Panc1 (cell line): ENCODE results near the gene ATXN7L1. TPM values are rescaled to one million over a fixed set of nuclear protein-coding genes. Genes with fewer than 3 reads are reported as not detected.

Source experiments
- ATAC-seq: fragments of 200-7000 bp; cut with Tn5 transposase; 2 replicates; pipeline ENCODE4 v1.9.1; 2020; ENCODE audit warnings: mild to moderate bottlenecking, moderate library complexity
- BruUV-seq: library from RNA; stranded (reverse); fragments of 400-500 nt; replicated peaks from 2 replicates; lab custom pipeline; 2021; lab: Mats Ljungman, UMichigan
- CTCF ChIA-PET: fragments of 300-600 bp; sonication (Branson Sonifier 250); formaldehyde crosslinking; loops from one replicate; lab custom pipeline; 2022; ENCODE audit warnings: antibody characterized with exemption; lab: Charles Lee
- POLR2A ChIA-PET: fragments of 300-600 bp; sonication (Branson Sonifier 250); formaldehyde crosslinking; loops from one replicate; lab custom pipeline; 2022; ENCODE audit warnings: antibody characterized with exemption; lab: Charles Lee
- DNase-seq: peaks from one replicate; pipeline ENCODE4 v3.0.0-alpha.2; 2010; ENCODE audit warnings: low read depth, low spot score
- H3K27ac ChIP-seq: 2 replicates; pipeline ENCODE4 v1.5.1; 2011; ENCODE audit warnings: mild to moderate bottlenecking, low read length, inconsistent platforms
- H3K27me3 ChIP-seq: fragments of 200-500 bp; sonication (Bioruptor generic); 2 replicates; pipeline ENCODE4 v1.6.0; 2014; ENCODE audit warnings: low read length, inconsistent platforms; ENCODE audit not compliant: control insufficient read depth, insufficient read depth
- H3K36me3 ChIP-seq: fragments of 200-500 bp; sonication (Bioruptor generic); 2 replicates; pipeline ENCODE4 v1.5.1; 2014; ENCODE audit warnings: inconsistent platforms, mild to moderate bottlenecking, low read length, moderate library complexity; ENCODE audit not compliant: control insufficient read depth, insufficient read depth
- H3K4me1 ChIP-seq: 2 replicates; pipeline ENCODE4 v1.5.1; 2011; ENCODE audit warnings: inconsistent platforms, mild to moderate bottlenecking, low read length, moderate library complexity; ENCODE audit not compliant: control insufficient read depth, insufficient read depth
- H3K4me3 ChIP-seq, 2 experiments: 2 replicates each; pipeline ENCODE4 v1.5.1; 2011 to 2012; ENCODE audit warnings: low read depth in 2 of 2, low read length in 2 of 2, mild to moderate bottlenecking in 2 of 2, inconsistent platforms in 1 of 2, moderate library complexity in 1 of 2
- H3K9me3 ChIP-seq: fragments of 200-500 bp; sonication (Bioruptor generic); 2 replicates; pipeline ENCODE4 v1.5.1; 2014; ENCODE audit warnings: low read depth, mild to moderate bottlenecking, inconsistent platforms, low read length, moderate library complexity; ENCODE audit not compliant: control insufficient read depth, insufficient read depth
- POLR2AphosphoS5 ChIP-seq: IDR thresholded peaks from 2 replicates; pipeline ENCODE4 v1.6.1; 2012; ENCODE audit warnings: mild to moderate bottlenecking, low read depth, low read length, moderate library complexity
- SIN3A ChIP-seq: IDR thresholded peaks from 2 replicates; pipeline ENCODE4 v1.6.1; 2012; ENCODE audit warnings: low read depth, mild to moderate bottlenecking, low read length, moderate library complexity, borderline replicate concordance; ENCODE audit not compliant: insufficient read depth
- TCF7L2 ChIP-seq: IDR thresholded peaks from 2 replicates; pipeline ENCODE4 v1.6.1; 2011; ENCODE audit warnings: mild to moderate bottlenecking, low read depth, low read length, inconsistent platforms
- in situ Hi-C: cut with HindIII; loops from 2 replicates; pipeline ENCODE4 v1.10.0; 2016; ENCODE audit warnings: low sequenced_read_pairs, low pct_unique_long_range_greater_than_20kb
- intact Hi-C: fragments of 100-400 bp; cut with micrococcal nuclease; formaldehyde crosslinking; loops from one replicate; pipeline ENCODE4 v1.10.0; 2022; ENCODE audit not compliant: unreplicated experiment
- total RNA-seq: library from RNA; stranded (reverse); gene quantifications from one replicate; pipeline ENCODE4 v1.2.1, GENCODE V29; 2021; ENCODE audit not compliant: unreplicated experiment
- TF ChIP-seq, protein P1 (sequence below), 2 experiments: IDR thresholded peaks; 2 replicates each; pipeline ENCODE4 v1.6.1; 2011 to 2012; ENCODE audit warnings: low read depth in 2 of 2, control low read depth in 1 of 2, low read length in 1 of 2, mild to moderate bottlenecking in 1 of 2, moderate library complexity in 1 of 2; ENCODE audit not compliant: insufficient read depth in 1 of 2
- TF ChIP-seq, protein P2 (sequence below): fragments of 450-650 bp; IDR thresholded peaks from 2 replicates; pipeline ENCODE4 v1.5.1; 2017; ENCODE audit warnings: mild to moderate bottlenecking

Gene ATXN7L1
- total RNA-seq, 1 experiment from 2014 or later: 10.8 TPM

DNA sequence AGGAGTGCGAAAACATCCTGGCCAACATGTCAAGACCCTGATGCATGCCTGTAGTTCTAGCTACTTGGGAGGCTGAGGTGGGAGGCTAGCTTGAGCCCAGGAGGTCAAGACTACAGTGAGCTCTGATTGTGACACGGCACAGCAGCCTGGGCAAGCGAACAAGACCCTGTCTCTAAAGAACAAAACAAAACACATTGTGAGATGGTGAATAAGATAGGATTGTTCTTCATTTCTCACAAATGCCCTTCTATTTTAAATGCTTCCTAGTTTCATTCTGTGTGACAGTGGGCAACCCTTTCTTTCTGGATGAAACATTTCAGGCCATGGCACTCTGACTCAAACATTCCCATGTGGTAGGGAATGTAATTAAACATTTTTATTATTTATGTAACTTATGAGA, 308.6 kb downstream of the ATXN7L1 start:
- Histone ChIP-seq H3K27me3 (no peaks in the 10 kb centered on the region), H3K9me3 (no peaks in the 10 kb centered on the region), H3K4me1 (no peaks in the 10 kb centered on the region), H3K4me3 (no peak overlapping the region), H3K27ac (no peak overlapping the region), H3K36me3 (no peaks in the 10 kb centered on the region)
- TF ChIP-seq, protein P1, sequence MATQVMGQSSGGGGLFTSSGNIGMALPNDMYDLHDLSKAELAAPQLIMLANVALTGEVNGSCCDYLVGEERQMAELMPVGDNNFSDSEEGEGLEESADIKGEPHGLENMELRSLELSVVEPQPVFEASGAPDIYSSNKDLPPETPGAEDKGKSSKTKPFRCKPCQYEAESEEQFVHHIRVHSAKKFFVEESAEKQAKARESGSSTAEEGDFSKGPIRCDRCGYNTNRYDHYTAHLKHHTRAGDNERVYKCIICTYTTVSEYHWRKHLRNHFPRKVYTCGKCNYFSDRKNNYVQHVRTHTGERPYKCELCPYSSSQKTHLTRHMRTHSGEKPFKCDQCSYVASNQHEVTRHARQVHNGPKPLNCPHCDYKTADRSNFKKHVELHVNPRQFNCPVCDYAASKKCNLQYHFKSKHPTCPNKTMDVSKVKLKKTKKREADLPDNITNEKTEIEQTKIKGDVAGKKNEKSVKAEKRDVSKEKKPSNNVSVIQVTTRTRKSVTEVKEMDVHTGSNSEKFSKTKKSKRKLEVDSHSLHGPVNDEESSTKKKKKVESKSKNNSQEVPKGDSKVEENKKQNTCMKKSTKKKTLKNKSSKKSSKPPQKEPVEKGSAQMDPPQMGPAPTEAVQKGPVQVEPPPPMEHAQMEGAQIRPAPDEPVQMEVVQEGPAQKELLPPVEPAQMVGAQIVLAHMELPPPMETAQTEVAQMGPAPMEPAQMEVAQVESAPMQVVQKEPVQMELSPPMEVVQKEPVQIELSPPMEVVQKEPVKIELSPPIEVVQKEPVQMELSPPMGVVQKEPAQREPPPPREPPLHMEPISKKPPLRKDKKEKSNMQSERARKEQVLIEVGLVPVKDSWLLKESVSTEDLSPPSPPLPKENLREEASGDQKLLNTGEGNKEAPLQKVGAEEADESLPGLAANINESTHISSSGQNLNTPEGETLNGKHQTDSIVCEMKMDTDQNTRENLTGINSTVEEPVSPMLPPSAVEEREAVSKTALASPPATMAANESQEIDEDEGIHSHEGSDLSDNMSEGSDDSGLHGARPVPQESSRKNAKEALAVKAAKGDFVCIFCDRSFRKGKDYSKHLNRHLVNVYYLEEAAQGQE (IDR thresholded peaks at IDR 0.05; ENCODE audit: insufficient read depth in 1 of 2, low read depth in 2 of 2, low read length in 1 of 2): no peak
- TF ChIP-seq, protein P2, sequence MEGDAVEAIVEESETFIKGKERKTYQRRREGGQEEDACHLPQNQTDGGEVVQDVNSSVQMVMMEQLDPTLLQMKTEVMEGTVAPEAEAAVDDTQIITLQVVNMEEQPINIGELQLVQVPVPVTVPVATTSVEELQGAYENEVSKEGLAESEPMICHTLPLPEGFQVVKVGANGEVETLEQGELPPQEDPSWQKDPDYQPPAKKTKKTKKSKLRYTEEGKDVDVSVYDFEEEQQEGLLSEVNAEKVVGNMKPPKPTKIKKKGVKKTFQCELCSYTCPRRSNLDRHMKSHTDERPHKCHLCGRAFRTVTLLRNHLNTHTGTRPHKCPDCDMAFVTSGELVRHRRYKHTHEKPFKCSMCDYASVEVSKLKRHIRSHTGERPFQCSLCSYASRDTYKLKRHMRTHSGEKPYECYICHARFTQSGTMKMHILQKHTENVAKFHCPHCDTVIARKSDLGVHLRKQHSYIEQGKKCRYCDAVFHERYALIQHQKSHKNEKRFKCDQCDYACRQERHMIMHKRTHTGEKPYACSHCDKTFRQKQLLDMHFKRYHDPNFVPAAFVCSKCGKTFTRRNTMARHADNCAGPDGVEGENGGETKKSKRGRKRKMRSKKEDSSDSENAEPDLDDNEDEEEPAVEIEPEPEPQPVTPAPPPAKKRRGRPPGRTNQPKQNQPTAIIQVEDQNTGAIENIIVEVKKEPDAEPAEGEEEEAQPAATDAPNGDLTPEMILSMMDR: no peak
- no peak for TF ChIP-seq TCF7L2
- TF ChIP-seq POLR2AphosphoS5: no peak
- TF ChIP-seq SIN3A: no peak
- ChIA-PET POLR2A (no interaction called here), CTCF (no interaction called here)
- ATAC-seq (no peak), DNase-seq (no peak)
- BruUV-seq: no TSS peak
- intact Hi-C loops: no loop called here
- in situ Hi-C loops: no loop called here

DNA sequence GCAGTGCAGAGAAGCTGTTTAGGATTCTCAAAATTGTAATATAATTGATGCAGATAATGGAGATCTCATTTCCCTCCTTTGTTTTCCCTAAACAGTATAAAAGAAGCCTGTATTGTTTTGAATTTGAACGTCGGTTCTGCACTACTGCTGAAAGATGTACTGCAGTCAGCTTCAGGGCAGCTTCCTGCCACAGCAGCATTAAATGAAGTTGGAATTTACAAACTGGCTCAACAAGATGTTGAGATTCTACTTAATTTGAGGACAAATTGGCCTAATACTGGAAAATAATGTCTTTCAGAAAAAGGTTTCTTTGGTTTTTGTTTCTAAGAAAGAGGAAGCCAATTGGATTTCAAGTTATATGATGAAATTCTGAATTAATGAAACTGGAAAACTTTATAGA, 309.4 kb downstream of the ATXN7L1 start:
- no peaks in the 10 kb centered on the region for H3K4me1 ChIP-seq
- ChIA-PET CTCF (no interaction called here), POLR2A (no interaction called here)
- H3K36me3 ChIP-seq: no peaks in the 10 kb centered on the region
- no peaks in the 10 kb centered on the region for H3K9me3 ChIP-seq
- TF ChIP-seq, protein P2: no peak
- TF ChIP-seq SIN3A (no peak), POLR2AphosphoS5 (no peak), TCF7L2 (no peak)
- TF ChIP-seq, protein P1 (IDR thresholded peaks at IDR 0.05; ENCODE audit: insufficient read depth in 1 of 2, low read depth in 2 of 2, low read length in 1 of 2): no peak
- ATAC-seq (no peak), DNase-seq (no peak)
- no peak overlapping the region for H3K4me3 ChIP-seq
- no TSS peak for BruUV-seq
- no peaks in the 10 kb centered on the region for H3K27me3 ChIP-seq
- in situ Hi-C loops (no loop called here), intact Hi-C loops (no loop called here)
- H3K27ac ChIP-seq: no peak overlapping the region
